Measurements from ENCODE around the gene KIF13A. TPM values are rescaled to one million over a fixed set of nuclear protein-coding genes. Genes with fewer than 3 reads are reported as not detected.

Gene KIF13A
- total and polyA plus RNA-seq, 2 donors from 2014 or later, result 12.6 to 35.9 TPM

DNA sequence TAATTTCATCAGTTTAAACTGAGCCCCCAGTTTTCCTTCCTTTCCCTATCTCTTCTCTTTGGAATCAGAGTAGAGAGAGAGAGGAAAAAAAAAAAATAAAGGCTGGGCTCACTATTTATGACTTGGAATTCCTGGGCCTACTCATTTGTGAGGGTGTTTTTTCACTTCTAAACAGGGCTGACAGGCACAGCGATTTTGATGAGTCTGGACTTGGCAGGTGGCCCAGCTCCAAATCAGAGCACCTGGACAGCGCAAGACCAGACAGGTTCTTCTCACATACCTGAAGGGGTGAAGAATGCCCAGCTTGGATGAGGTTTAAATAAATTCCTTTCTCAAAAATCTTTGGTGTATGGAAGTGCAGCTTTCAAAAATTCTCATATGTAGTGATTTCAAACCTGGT, 122.2 kb downstream of the KIF13A start:
- intact Hi-C loops (cut with DNase I), result no loop called here
- Histone ChIP-seq H3K4me3 (ENCODE audit: low read length in 3 of 3) (no peak overlapping the region), H3K27me3 (ENCODE audit: control insufficient read depth, insufficient read depth, low read length) (no peaks in the 10 kb centered on the region), H3K9me3 (ENCODE audit: control insufficient read depth in 2 of 3, insufficient read depth in 1 of 3, low read length in 3 of 3) (no peaks in the 10 kb centered on the region), H3K9ac (ENCODE audit: low read length in 3 of 3) (no peak overlapping the region), H3K27ac (ENCODE audit: low read depth in 2 of 2, low read length in 2 of 2) (no peak overlapping the region), H3K36me3 (ENCODE audit: control insufficient read depth in 2 of 3, insufficient read depth in 3 of 3, low read length in 3 of 3) (no peaks in the 10 kb centered on the region), H3K4me1 (ENCODE audit: control insufficient read depth in 2 of 3, insufficient read depth in 2 of 3, low read depth in 1 of 3, low read length in 3 of 3) (peaks cover 0 to 9% (median 8%) of the 10 kb centered on the region in 3 donors)
- DNase-seq, result peak in 2 of 5 donors; percentile 25 to 46
- TF ChIP-seq, protein P1, sequence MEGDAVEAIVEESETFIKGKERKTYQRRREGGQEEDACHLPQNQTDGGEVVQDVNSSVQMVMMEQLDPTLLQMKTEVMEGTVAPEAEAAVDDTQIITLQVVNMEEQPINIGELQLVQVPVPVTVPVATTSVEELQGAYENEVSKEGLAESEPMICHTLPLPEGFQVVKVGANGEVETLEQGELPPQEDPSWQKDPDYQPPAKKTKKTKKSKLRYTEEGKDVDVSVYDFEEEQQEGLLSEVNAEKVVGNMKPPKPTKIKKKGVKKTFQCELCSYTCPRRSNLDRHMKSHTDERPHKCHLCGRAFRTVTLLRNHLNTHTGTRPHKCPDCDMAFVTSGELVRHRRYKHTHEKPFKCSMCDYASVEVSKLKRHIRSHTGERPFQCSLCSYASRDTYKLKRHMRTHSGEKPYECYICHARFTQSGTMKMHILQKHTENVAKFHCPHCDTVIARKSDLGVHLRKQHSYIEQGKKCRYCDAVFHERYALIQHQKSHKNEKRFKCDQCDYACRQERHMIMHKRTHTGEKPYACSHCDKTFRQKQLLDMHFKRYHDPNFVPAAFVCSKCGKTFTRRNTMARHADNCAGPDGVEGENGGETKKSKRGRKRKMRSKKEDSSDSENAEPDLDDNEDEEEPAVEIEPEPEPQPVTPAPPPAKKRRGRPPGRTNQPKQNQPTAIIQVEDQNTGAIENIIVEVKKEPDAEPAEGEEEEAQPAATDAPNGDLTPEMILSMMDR (IDR thresholded peaks at IDR 0.05; ENCODE audit: borderline replicate concordance, extremely low read depth, insufficient read depth), result no peak
- no peak for FAIRE-seq

DNA sequence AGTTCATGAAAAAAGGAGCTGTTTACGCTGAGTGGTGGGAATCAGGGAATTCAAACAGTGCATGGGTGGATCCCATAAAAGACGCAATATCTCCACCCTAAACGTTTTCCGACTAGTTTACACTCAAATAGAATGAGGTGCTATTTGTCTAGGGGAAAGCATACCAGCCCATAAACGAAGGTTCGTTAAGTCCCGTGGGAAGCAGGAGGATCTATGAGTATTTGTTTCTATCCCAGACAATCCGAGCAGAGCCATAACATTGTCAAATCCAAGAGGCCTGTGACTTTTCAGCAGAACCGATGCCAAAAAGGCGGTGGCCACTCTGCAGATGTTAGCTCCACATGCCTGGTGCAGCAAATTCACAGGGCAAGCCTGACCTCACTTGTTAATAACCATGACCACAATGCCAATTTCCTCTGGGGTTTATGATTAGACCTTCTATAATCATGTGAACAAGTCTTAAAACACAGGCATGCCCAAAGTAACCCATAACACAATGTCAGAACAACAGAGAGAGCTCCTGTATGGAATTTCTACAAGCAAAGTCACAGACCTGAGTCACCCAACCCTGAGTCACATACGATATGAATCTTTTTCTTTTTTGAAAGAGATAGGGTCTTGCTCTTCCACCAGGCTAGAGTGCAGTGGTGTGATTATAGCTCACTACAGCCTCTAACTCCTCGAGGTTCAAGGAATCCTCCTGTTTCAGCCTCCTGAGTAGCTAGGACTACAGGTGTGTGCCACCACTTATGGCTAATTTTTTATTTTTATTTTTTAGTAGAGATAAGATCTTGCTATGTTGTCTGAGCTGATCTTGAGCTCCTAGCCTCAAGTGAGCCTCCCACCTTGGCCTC, 123.3 kb downstream of the KIF13A start:
- no peaks in the 10 kb centered on the region for H3K36me3 ChIP-seq (ENCODE audit: control insufficient read depth in 2 of 3, insufficient read depth in 3 of 3, low read length in 3 of 3)
- H3K27ac ChIP-seq (ENCODE audit: low read depth in 2 of 2, low read length in 2 of 2), result peak overlapping the region in 1 of 2 donors; percentile 19
- H3K4me3 ChIP-seq (ENCODE audit: low read length in 3 of 3), result no peak overlapping the region
- FAIRE-seq (no peak), DNase-seq (no peak)
- no peaks in the 10 kb centered on the region for H3K9me3 ChIP-seq (ENCODE audit: control insufficient read depth in 2 of 3, insufficient read depth in 1 of 3, low read length in 3 of 3)
- H3K27me3 ChIP-seq (ENCODE audit: control insufficient read depth, insufficient read depth, low read length), result no peaks in the 10 kb centered on the region
- no peak overlapping the region for H3K9ac ChIP-seq (ENCODE audit: low read length in 3 of 3)
- intact Hi-C loops (cut with DNase I), result no loop called here
- TF ChIP-seq, protein P1 (IDR thresholded peaks at IDR 0.05; ENCODE audit: borderline replicate concordance, extremely low read depth, insufficient read depth), result no peak
- H3K4me1 ChIP-seq (ENCODE audit: control insufficient read depth in 2 of 3, insufficient read depth in 2 of 3, low read depth in 1 of 3, low read length in 3 of 3), result peaks cover 0 to 9% (median 8%) of the 10 kb centered on the region in 3 donors

DNA sequence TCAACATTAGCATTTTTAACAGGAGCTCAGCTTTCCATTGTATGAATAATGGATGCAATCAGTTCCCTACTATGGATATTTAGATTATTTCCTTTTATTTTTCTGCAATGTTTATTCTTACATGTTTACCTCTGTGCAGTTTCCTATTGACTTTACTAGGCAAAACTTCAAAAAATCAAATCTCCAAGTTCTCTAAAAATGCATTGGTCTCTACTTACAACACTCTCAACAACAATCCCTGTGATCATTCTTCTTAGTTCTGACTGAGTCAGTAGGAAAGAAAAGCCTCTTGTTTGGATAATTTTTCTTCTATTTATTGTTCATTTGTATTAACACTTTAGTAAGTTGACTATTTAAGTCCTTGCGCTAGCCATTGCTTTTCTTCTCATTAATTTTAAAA, 126.1 kb downstream of the KIF13A start:
- intact Hi-C loops (cut with DNase I), result no loop called here
- H3K9me3 ChIP-seq (ENCODE audit: control insufficient read depth in 2 of 3, insufficient read depth in 1 of 3, low read length in 3 of 3), result no peaks in the 10 kb centered on the region
- no peak for DNase-seq
- H3K9ac ChIP-seq (ENCODE audit: low read length in 3 of 3), result no peak overlapping the region
- FAIRE-seq, result no peak
- no peak overlapping the region for H3K4me3 ChIP-seq (ENCODE audit: low read length in 3 of 3)
- no peak overlapping the region for H3K27ac ChIP-seq (ENCODE audit: low read depth in 2 of 2, low read length in 2 of 2)
- peaks cover 0 to 9% (median 5%) of the 10 kb centered on the region in 3 donors for H3K4me1 ChIP-seq (ENCODE audit: control insufficient read depth in 2 of 3, insufficient read depth in 2 of 3, low read depth in 1 of 3, low read length in 3 of 3)
- no peaks in the 10 kb centered on the region for H3K27me3 ChIP-seq (ENCODE audit: control insufficient read depth, insufficient read depth, low read length)
- TF ChIP-seq, protein P1 (IDR thresholded peaks at IDR 0.05; ENCODE audit: borderline replicate concordance, extremely low read depth, insufficient read depth), result no peak
- H3K36me3 ChIP-seq (ENCODE audit: control insufficient read depth in 2 of 3, insufficient read depth in 3 of 3, low read length in 3 of 3), result no peaks in the 10 kb centered on the region

All from kidney (tissue), 14 donors.